Measurements from ENCODE around the gene TOR2A. TPM values are rescaled to one million over a fixed set of nuclear protein-coding genes. Genes with fewer than 3 reads are reported as not detected.

Gene TOR2A
- total and polyA plus RNA-seq, 2 of the 8 experiments (the other 6 are each of a cell fraction or from before 2014, with no cell fraction given) = 18.7 to 24.9 TPM

GRCh38 chr9:127716412-127716811 lies 18.7 kb downstream of the TOR2A start:
- Histone ChIP-seq H2BK120ac (replicated peaks; ENCODE audit: low read depth, low read length) (no peak overlapping the region), H2BK20ac (ENCODE audit: low read length) (no peak overlapping the region), H3K9ac (replicated peaks in 1 of 4; ENCODE audit: extremely low read depth in 1 of 4, low read depth in 3 of 4, low read length in 3 of 4) (no peak overlapping the region), H3K79me1 (ENCODE audit: low read depth, low read length) (no peaks in the 10 kb centered on the region; the same call in 1 of the 2 replicates), H3K18ac (ENCODE audit: extremely low read depth, low read length) (no peak overlapping the region; the same call in 1 of the 2 replicates), H2BK12ac (ENCODE audit: low read depth, low read length) (0 out of 2 replicates have a peak overlapping the region, but pooled peaks have one; percentile 75), H2BK15ac (ENCODE audit: low read length) (no peak overlapping the region), H3K56ac (replicated peaks; ENCODE audit: insufficient read length, low read depth, low read length) (no peak overlapping the region), H3K4me1 (replicated peaks in 1 of 4; ENCODE audit: control insufficient read depth in 3 of 4, insufficient read depth in 4 of 4, low read length in 3 of 4) (peaks cover 0 to 28% (median 22%) of the 10 kb centered on the region in 4 experiments; a peak in 6 of 7 replicates), H3K79me2 (ENCODE audit: control insufficient read depth in 1 of 2, insufficient read depth in 2 of 2, low read length in 2 of 2) (no peaks in the 10 kb centered on the region), H3K4me2 (ENCODE audit: insufficient read depth in 1 of 2, low read depth in 2 of 2, low read length in 2 of 2) (peak overlapping the region; percentile 59 to 99), H3K14ac (ENCODE audit: insufficient read length) (no peak overlapping the region), H4K5ac (ENCODE audit: insufficient read length, low read depth, low read length) (no peak overlapping the region), H3K9me3 (ENCODE audit: insufficient read depth in 2 of 2, low read depth in 1 of 2, low read length in 1 of 2) (no peaks in the 10 kb centered on the region), H4K8ac (ENCODE audit: extremely low read depth, insufficient read depth, low read length) (no peak overlapping the region), H3K4me3 (ENCODE audit: extremely low read depth in 1 of 4, insufficient read depth in 2 of 4, low read depth in 3 of 4, low read length in 4 of 4) (peak overlapping the region in 2 of 4 experiments; percentile 75; a peak in 4 of 8 replicates), H4K20me1 (replicated peaks in 1 of 2; ENCODE audit: control insufficient read depth in 1 of 2, insufficient read depth in 2 of 2, low read length in 2 of 2) (peaks cover 0 to 3% of the 10 kb centered on the region in 2 experiments), H3K23me2 (ENCODE audit: low read depth, low read length) (peaks cover 10% of the 10 kb centered on the region; the same call in 1 of the 2 replicates), H3K27ac (ENCODE audit: low read depth, low read length) (no peak overlapping the region), H2AFZ (ENCODE audit: low read length) (no peak overlapping the region), H2AK5ac (ENCODE audit: low read depth, low read length) (no peak overlapping the region), H3K27me3 (replicated peaks in 1 of 4; ENCODE audit: control insufficient read depth in 3 of 4, extremely low read depth in 1 of 4, insufficient read depth in 3 of 4, low read length in 3 of 4) (0 out of 7 replicates have a peak, but pooled peaks cover 0 to 2% (median 0%) of the 10 kb centered on the region in 4 experiments), H3K23ac (ENCODE audit: insufficient read length) (no peak overlapping the region), H3K4ac (replicated peaks; ENCODE audit: insufficient read length, low read depth, low read length) (no peak overlapping the region), H4K91ac (replicated peaks; ENCODE audit: insufficient read length, low read length) (no peak overlapping the region), H3K36me3 (ENCODE audit: control insufficient read depth in 2 of 4, insufficient read depth in 4 of 4, low read length in 3 of 4) (no peaks in the 10 kb centered on the region), H2BK5ac (ENCODE audit: low read depth, low read length) (no peak overlapping the region)
- CTCF ChIA-PET (ENCODE audit: partially characterized antibody) = interaction anchor here (1.0 to 3.3 kb wide), 7 partner anchors 17 to 153 kb away, joined by 3 to 24 read pairs (median 3); partner anchors contain the start of gene TOR2A
- 84% methylated on average over 9 of the region's 9 CpGs; no CpG with 5 or more reads in 1 of the 2 experiments for WGBS, 2 experiments (ENCODE audit: extremely low coverage in 1 of 2, insufficient coverage in 1 of 2, insufficient read length in 1 of 2, insufficient replicate concordance in 2 of 2, low coverage in 1 of 2, low lambda C conversion rate in 2 of 2, missing lambda C conversion rate in 1 of 2)
- FAIRE-seq = no peak
- POLR2A ChIA-PET (ENCODE audit: partially characterized antibody) = interaction anchor here (0.9 to 2.7 kb wide), 5 partner anchors 8 to 266 kb away, joined by 3 to 9 read pairs (median 3); partner anchors contain the start of genes LRSAM1 and RPL12
- DNase-seq (ENCODE audit: low read depth in 1 of 2, low spot score in 2 of 2) = no peak
- TF ChIP-seq SIX5 (IDR thresholded peaks at IDR 0.05; ENCODE audit: low read depth, low read length) (no peak), PHF8 (conservative IDR thresholded peaks at IDR 0.05; ENCODE audit: low read depth, low read length) (no peak), KDM4A (IDR thresholded peaks at IDR 0.05; ENCODE audit: low read depth, low read length, severe bottlenecking) (no peak), CTBP2 (IDR thresholded peaks at IDR 0.05; ENCODE audit: borderline replicate concordance, insufficient read depth, insufficient read length, low read length) (no peak), SP2 (IDR thresholded peaks at IDR 0.05; ENCODE audit: low read length) (no peak), EZH2 (IDR thresholded peaks at IDR 0.05; ENCODE audit: low read depth, low read length, severe bottlenecking) (no peak), RFX5 (IDR thresholded peaks at IDR 0.05; ENCODE audit: borderline replicate concordance, low read depth, low read length) (no peak), BRCA1 (IDR thresholded peaks at IDR 0.05; ENCODE audit: low read depth, low read length) (no peak), E2F6 (IDR thresholded peaks at IDR 0.05) (no peak), ATF2 (IDR thresholded peaks at IDR 0.05; ENCODE audit: low read length) (no peak)
